K562 (cell line): ENCODE data around the gene SCAP. TPM values are rescaled to one million over a fixed set of nuclear protein-coding genes. Genes with fewer than 3 reads are reported as not detected.
A peak's percentile ranks its signal among the peaks of the same experiment; 100 is the strongest.

Source experiments
- ATAC-seq: fragments of 200-7000 bp; cut with Tn5 transposase; 3 replicates; pipeline ENCODE4 v1.9.1; 2020; ENCODE audit warnings: moderate library complexity
- BruUV-seq: library from RNA; stranded (reverse); fragments of 400-500 nt; replicated peaks from 2 replicates; lab custom pipeline; 2021; lab: Mats Ljungman, UMichigan
- CTCF ChIA-PET: fragments of 300-600 bp; formaldehyde crosslinking; extraction: SDS; loops from one replicate; lab custom pipeline; 2021; ENCODE audit warnings: low intra/inter-chr PET ratio; lab: Yijun Ruan, JAX
- POLR2A ChIA-PET: fragments of 300-600, 350-650 bp; sonication (Branson Sonifier 250); formaldehyde crosslinking; extraction: SDS; loops from one replicate; lab custom pipeline; 2021; ENCODE audit warnings: antibody characterized with exemption, inconsistent platforms; lab: Yijun Ruan, JAX
- DNase-seq, 4 experiments: peaks; one replicate each; pipeline versions ENCODE4 v3.0.0 to v3.0.0-alpha.2; 2011 to 2018; ENCODE audit warnings: low spot score in 3 of 4, mixed read lengths in 3 of 4; ENCODE audit errors: extremely low read depth in 1 of 4
- FAIRE-seq: peaks from 2 replicates; lab custom pipeline; 2011; peaks lifted over from hg19 to GRCh38; lab: Jason Lieb, UNC
- H2AFZ ChIP-seq: 2 replicates; pipeline ENCODE4 v1.6.0; 2011; ENCODE audit warnings: low read depth, low read length, control low read depth, inconsistent platforms
- H3K27ac ChIP-seq: fragments of 200-600 bp; 3 replicates; pipeline ENCODE4 v1.8.0; 2011; ENCODE audit warnings: low read depth, mild to moderate bottlenecking, control low read depth, inconsistent platforms, low read length, moderate library complexity, mixed read lengths; ENCODE audit errors: extremely low read depth
- H3K27me3 ChIP-seq, 2 experiments: fragments of 300-600 bp in 1 of 2; 2 replicates in 1 of 2; 3 replicates in 1 of 2; pipeline versions ENCODE4 v1.6.0 to v1.8.0; 2011; ENCODE audit warnings: inconsistent platforms in 2 of 2, low read length in 2 of 2, mild to moderate bottlenecking in 1 of 2, mixed read lengths in 1 of 2, moderate library complexity in 1 of 2; ENCODE audit not compliant: control insufficient read depth in 2 of 2, insufficient read depth in 2 of 2
- H3K36me3 ChIP-seq: fragments of 300-600 bp; 3 replicates; pipeline ENCODE4 v1.8.0; 2011; ENCODE audit warnings: mild to moderate bottlenecking, low read length, inconsistent platforms; ENCODE audit not compliant: control insufficient read depth, insufficient read depth
- H3K4me1 ChIP-seq, 2 experiments: fragments of 200-600 bp in 1 of 2; replicated peaks in 1 of 2; 2 replicates in 1 of 2; 3 replicates in 1 of 2; pipeline versions ENCODE4 v1.5.1 to v1.8.0; 2011; ENCODE audit warnings: inconsistent platforms in 2 of 2, low read length in 2 of 2, mild to moderate bottlenecking in 1 of 2, mixed read lengths in 1 of 2, moderate library complexity in 1 of 2; ENCODE audit not compliant: control insufficient read depth in 2 of 2, insufficient read depth in 2 of 2
- H3K4me2 ChIP-seq: 2 replicates; pipeline ENCODE4 v1.6.1; 2011; ENCODE audit warnings: low read length, control low read depth, inconsistent platforms, mixed read lengths; ENCODE audit not compliant: insufficient read depth
- H3K4me3 ChIP-seq: fragments of 200-600 bp; sonication (generic), shearing (Covaris generic); 2 replicates; pipeline ENCODE4 v1.5.1; 2016; ENCODE audit warnings: control low read depth, inconsistent platforms
- H3K79me2 ChIP-seq: fragments of 200-600 bp; 3 replicates; pipeline ENCODE4 v1.8.0; 2011; ENCODE audit warnings: low read length, inconsistent platforms; ENCODE audit not compliant: control insufficient read depth, insufficient read depth
- H3K9ac ChIP-seq, 2 experiments: 2 replicates each; pipeline versions ENCODE4 v1.6.0 to v1.6.1; 2011; ENCODE audit warnings: low read depth in 2 of 2, low read length in 2 of 2, control low read depth in 1 of 2, inconsistent platforms in 1 of 2, mild to moderate bottlenecking in 1 of 2, mixed read lengths in 1 of 2; ENCODE audit not compliant: insufficient read depth in 1 of 2
- H3K9me1 ChIP-seq: one replicate; pipeline ENCODE4 v1.6.0; 2011; ENCODE audit warnings: inconsistent platforms, mild to moderate bottlenecking, low read length, moderate library complexity; ENCODE audit not compliant: control insufficient read depth, insufficient read depth
- H3K9me3 ChIP-seq: replicated peaks from 2 replicates; pipeline ENCODE4 v1.5.1; 2011; ENCODE audit warnings: low read depth, low read length, inconsistent platforms; ENCODE audit not compliant: control insufficient read depth, insufficient read depth
- H4K20me1 ChIP-seq: replicated peaks from 2 replicates; pipeline ENCODE4 v1.6.1; 2011; ENCODE audit warnings: low read length, inconsistent platforms, mixed read lengths; ENCODE audit not compliant: control insufficient read depth, insufficient read depth
- RBM22 ChIP-seq: fragments of 200-400 bp; formaldehyde crosslinking; IDR thresholded peaks from 2 replicates; pipeline ENCODE4 v1.6.1; 2018; ENCODE audit warnings: low read length, low read depth; ENCODE audit not compliant: poor library complexity, severe bottlenecking
- WGBS: fragments of 100-300 bp; shearing (Covaris generic); methylation state at CpG from one replicate; pipeline ENCODE4 v1.1.6; 2016; ENCODE audit warnings: low coverage, mixed read lengths; ENCODE audit not compliant: insufficient coverage; ENCODE audit errors: missing lambda C conversion rate; 5-methylcytosine and 5-hydroxymethylcytosine counted together
- in situ Hi-C: fragments of 300-500 bp; cut with MboI; formaldehyde crosslinking; loops from 4 replicates; pipeline ENCODE4 v1.15.0; 2018; ENCODE audit warnings: inconsistent platforms, mixed read lengths
- intact Hi-C: fragments of 100-400 bp; cut with micrococcal nuclease; formaldehyde crosslinking; loops from 2 replicates; pipeline ENCODE4 v1.14.2; 2022
- polyA plus RNA-seq, 8 experiments: library from polyadenylated mRNA; depleted of rRNA in 4 of 8; stranded (reverse) in 5 of 8; unstranded in 3 of 8; fragments of >200 nt; fragmentation: Nextera tagmentation in 2 of 8; fragmentation: Illumina TruSeq in 1 of 8; extraction: Ambion mirVana in 2 of 8; extraction: Trizol in 1 of 8; gene quantifications; 2 replicates each; pipeline versions ENCODE4 v1.2.1 to v1.2.3, GENCODE V29; 2011 to 2014; ENCODE audit warnings: inconsistent platforms in 1 of 8, missing spikeins in 1 of 8
- total RNA-seq, 7 experiments: library from RNA; depleted of rRNA in 6 of 7; stranded (reverse); fragments of >200 nt in 6 of 7; fragmentation: Illumina TruSeq in 2 of 7; extraction: Trizol in 2 of 7; gene quantifications; 2 replicates each; pipeline versions ENCODE4 v1.2.1 to v1.2.3, GENCODE V29; 2011 to 2021; ENCODE audit warnings: low replicate concordance in 1 of 7
- TF ChIP-seq, protein P1 (sequence below), 2 experiments: fragments of 450-650 bp; formaldehyde crosslinking in 1 of 2; IDR thresholded peaks; 2 replicates each; pipeline versions ENCODE4 v1.4.0 to v1.6.1; 2014 to 2020; ENCODE audit warnings: mild to moderate bottlenecking in 2 of 2, borderline replicate concordance in 1 of 2, low read depth in 1 of 2

The SCAP gene
- total and polyA plus RNA-seq, 9 of the 15 experiments (the other 6 are each of a cell fraction or from before 2014, with no cell fraction given): 2.6 to 104 (median 37.8) TPM

DNA sequence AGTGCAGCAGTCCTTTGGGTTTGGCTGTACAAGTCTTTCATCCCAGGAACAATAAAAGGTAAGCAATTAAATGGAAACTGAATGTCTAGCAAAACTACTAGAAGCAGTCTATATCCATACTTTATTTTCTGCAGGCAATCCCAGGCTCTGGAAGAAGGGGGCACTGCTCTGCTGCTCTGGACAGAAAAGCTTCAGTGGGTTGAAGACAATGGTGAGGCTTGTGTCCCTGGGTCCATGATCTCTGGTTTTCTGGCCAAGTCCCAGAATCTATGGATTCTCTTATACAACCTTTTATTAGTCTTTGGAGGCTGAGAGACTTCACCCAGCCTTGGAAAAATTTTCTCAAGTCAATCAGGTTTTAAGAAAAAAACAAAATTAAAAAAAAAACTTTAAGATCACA lies 35.6 kb downstream of the SCAP start (continued):
- TF ChIP-seq, protein P1, sequence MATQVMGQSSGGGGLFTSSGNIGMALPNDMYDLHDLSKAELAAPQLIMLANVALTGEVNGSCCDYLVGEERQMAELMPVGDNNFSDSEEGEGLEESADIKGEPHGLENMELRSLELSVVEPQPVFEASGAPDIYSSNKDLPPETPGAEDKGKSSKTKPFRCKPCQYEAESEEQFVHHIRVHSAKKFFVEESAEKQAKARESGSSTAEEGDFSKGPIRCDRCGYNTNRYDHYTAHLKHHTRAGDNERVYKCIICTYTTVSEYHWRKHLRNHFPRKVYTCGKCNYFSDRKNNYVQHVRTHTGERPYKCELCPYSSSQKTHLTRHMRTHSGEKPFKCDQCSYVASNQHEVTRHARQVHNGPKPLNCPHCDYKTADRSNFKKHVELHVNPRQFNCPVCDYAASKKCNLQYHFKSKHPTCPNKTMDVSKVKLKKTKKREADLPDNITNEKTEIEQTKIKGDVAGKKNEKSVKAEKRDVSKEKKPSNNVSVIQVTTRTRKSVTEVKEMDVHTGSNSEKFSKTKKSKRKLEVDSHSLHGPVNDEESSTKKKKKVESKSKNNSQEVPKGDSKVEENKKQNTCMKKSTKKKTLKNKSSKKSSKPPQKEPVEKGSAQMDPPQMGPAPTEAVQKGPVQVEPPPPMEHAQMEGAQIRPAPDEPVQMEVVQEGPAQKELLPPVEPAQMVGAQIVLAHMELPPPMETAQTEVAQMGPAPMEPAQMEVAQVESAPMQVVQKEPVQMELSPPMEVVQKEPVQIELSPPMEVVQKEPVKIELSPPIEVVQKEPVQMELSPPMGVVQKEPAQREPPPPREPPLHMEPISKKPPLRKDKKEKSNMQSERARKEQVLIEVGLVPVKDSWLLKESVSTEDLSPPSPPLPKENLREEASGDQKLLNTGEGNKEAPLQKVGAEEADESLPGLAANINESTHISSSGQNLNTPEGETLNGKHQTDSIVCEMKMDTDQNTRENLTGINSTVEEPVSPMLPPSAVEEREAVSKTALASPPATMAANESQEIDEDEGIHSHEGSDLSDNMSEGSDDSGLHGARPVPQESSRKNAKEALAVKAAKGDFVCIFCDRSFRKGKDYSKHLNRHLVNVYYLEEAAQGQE (IDR thresholded peaks at IDR 0.05; ENCODE audit: borderline replicate concordance): peak; percentile 34; the same call in 1 of the 2 replicates
- TF ChIP-seq, protein P1 (CRISPR knock-in tag; IDR thresholded peaks at IDR 0.05; ENCODE audit: low read depth): no peak

DNA sequence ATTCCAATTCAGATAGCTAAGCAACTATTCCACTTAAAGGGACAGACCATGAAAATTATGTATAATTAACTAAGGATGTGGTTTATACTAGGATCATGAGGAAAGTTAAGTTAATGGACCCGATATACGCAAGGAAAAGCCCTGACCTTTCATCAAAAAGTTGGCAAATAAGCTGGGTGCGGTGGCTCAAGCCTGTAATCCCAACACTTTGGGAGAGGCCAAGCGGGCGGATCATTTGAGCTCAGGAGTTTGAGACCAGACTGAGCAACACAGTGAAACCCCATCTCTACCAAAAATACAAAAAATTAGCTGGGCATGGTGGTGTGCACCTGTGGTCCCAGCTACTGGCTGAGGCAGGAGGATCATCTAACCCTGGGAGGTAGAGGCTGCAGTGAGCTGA lies 39.6 kb downstream of the SCAP start:
- Histone ChIP-seq H3K9ac (no peak overlapping the region), H3K27ac (no peak overlapping the region), H3K9me3 (no peaks in the 10 kb centered on the region), H3K4me2 (no peak overlapping the region), H3K27me3 (no peaks in the 10 kb centered on the region), H3K79me2 (peaks cover 10% of the 10 kb centered on the region; the same call in 2 of the 3 replicates), H3K9me1 (no peaks in the 10 kb centered on the region), H3K4me3 (no peak overlapping the region), H4K20me1 (no peaks in the 10 kb centered on the region), H2AFZ (no peak overlapping the region), H3K4me1 (no peaks in the 10 kb centered on the region), H3K36me3 (peaks cover 80% of the 10 kb centered on the region)
- in situ Hi-C loops (no loop called here), intact Hi-C loops (no loop called here)
- no TSS peak for BruUV-seq
- no peak for FAIRE-seq
- TF ChIP-seq RBM22: no peak
- POLR2A ChIA-PET: interaction anchor here (0.7 to 1.1 kb wide), 2 partner anchors 12 to 32 kb away, joined by 3 read pairs; no protein-coding TSS in a partner anchor
- CTCF ChIA-PET: no interaction called here
- DNase-seq: no peak
- WGBS: 95% methylated on average over 5 of the region's 5 CpGs
- ATAC-seq: no peak
